Measurements from ENCODE around the gene NFIA. TPM values are rescaled to one million over a fixed set of nuclear protein-coding genes. Genes with fewer than 3 reads are reported as not detected.

Gene NFIA
- total and polyA plus RNA-seq, 7 donors = 4.0 to 42.7 (median 30.6) TPM

- H3K27me3 ChIP-seq (ENCODE audit: insufficient read depth in 3 of 3, low read length in 2 of 3) = no peaks in the 10 kb centered on the region
- 73 to 100% (median 79%) methylated on average over 1 of the region's 1 CpG for WGBS, 3 donors
- intact Hi-C loops (cut with DNase I) = no loop called here
- TF ChIP-seq, protein P1, sequence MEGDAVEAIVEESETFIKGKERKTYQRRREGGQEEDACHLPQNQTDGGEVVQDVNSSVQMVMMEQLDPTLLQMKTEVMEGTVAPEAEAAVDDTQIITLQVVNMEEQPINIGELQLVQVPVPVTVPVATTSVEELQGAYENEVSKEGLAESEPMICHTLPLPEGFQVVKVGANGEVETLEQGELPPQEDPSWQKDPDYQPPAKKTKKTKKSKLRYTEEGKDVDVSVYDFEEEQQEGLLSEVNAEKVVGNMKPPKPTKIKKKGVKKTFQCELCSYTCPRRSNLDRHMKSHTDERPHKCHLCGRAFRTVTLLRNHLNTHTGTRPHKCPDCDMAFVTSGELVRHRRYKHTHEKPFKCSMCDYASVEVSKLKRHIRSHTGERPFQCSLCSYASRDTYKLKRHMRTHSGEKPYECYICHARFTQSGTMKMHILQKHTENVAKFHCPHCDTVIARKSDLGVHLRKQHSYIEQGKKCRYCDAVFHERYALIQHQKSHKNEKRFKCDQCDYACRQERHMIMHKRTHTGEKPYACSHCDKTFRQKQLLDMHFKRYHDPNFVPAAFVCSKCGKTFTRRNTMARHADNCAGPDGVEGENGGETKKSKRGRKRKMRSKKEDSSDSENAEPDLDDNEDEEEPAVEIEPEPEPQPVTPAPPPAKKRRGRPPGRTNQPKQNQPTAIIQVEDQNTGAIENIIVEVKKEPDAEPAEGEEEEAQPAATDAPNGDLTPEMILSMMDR (IDR thresholded peaks at IDR 0.05) = no peak
- DNase-seq (no peak), ATAC-seq (no peak)
- no peaks in the 10 kb centered on the region for H3K36me3 ChIP-seq (ENCODE audit: insufficient read depth in 1 of 2, low read depth in 1 of 2)
- no peaks in the 10 kb centered on the region for H3K9me3 ChIP-seq
- H3K4me3 ChIP-seq = no peak overlapping the region
- no peak overlapping the region for H3K27ac ChIP-seq
- peaks cover 60% of the 10 kb centered on the region for H3K4me1 ChIP-seq
Measured at GRCh38 chr1:61167309-61167708, 84.9 kb downstream of the NFIA start.

- intact Hi-C loops (cut with DNase I) = no loop called here
- TF ChIP-seq, protein P1 (IDR thresholded peaks at IDR 0.05) = no peak
- Histone ChIP-seq H3K36me3 (ENCODE audit: insufficient read depth in 1 of 2, low read depth in 1 of 2) (no peaks in the 10 kb centered on the region), H3K4me1 (peaks cover 63% of the 10 kb centered on the region), H3K27ac (no peak overlapping the region), H3K9me3 (no peaks in the 10 kb centered on the region), H3K27me3 (ENCODE audit: insufficient read depth in 3 of 3, low read length in 2 of 3) (no peaks in the 10 kb centered on the region), H3K4me3 (no peak overlapping the region)
- no peak for DNase-seq
- no peak for ATAC-seq
Measured at GRCh38 chr1:61169045-61169444, 86.7 kb downstream of the NFIA start.

DNA sequence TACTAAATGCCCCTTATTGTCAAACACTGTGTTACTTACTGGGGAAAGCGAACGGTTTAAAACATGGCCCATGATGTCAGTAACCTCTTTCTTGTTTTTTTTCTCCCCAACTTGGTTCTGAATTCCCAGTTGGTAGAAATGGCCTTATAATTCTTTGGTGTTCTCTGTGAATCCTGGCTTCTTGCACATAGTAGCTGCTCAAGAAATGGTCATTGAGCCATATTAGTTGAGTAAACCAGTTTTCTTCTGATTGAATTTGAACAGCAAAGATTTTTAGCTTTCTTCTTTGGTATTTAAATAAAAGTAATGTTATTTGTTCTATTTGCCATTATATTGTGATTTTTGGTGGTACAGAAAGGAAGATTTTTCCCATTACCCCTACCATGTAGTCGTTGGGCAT lies 87.3 kb downstream of the NFIA start:
- no peak overlapping the region for H3K4me3 ChIP-seq
- peaks cover 69% of the 10 kb centered on the region for H3K4me1 ChIP-seq
- no peaks in the 10 kb centered on the region for H3K36me3 ChIP-seq (ENCODE audit: insufficient read depth in 1 of 2, low read depth in 1 of 2)
- WGBS, 3 donors = 90 to 98% (median 93%) methylated on average over 3 of the region's 3 CpGs
- intact Hi-C loops (cut with DNase I) = no loop called here
- DNase-seq = no peak
- H3K9me3 ChIP-seq = no peaks in the 10 kb centered on the region
- peak overlapping the region; percentile 53 for H3K27ac ChIP-seq
- H3K27me3 ChIP-seq (ENCODE audit: insufficient read depth in 3 of 3, low read length in 2 of 3) = no peaks in the 10 kb centered on the region
- TF ChIP-seq, protein P1 (IDR thresholded peaks at IDR 0.05) = no peak
- no peak for ATAC-seq

DNA sequence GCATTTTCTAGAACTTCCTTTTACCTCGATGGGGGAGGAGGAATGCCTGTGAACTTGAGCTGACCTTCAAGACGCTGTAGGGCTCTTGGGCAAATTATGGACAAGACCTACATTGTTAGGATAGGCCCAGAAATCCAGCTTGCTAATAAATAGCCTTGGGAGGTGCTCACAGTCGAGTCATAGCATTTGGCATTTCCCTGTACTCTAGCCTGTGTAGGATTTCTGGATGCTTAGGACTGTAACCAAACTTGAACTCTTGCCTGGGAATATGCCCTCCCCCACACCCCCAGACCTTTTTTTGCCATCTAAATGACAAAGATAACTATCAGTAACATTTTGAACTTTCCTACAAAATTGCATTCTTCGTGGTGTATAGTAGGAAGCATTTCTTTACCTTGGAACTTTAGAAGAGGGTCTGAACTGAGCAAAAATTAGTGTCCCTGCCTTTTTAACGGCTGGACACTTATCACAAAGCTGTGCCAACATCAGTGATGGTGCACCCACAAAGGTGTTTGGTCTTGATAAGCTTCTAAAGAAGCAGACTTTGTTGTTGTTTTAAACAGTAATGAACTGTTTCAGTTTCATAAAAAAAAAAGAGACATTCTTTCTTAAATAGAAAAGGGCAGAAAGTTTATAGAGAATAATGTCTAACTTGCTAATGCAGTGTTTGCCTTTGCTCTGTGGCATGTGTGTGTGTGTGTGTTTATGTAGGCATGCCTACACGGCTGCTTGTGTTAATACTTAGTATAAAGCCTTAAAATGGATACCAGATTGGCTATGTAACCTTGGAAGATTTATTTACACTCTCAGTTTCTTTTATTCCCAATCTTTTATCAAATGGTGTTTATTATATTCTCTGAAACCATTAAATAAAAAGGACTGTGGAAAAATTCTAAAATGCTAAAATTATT lies 88.2 kb downstream of the NFIA start:
- intact Hi-C loops (cut with DNase I) = no loop called here
- Histone ChIP-seq H3K36me3 (ENCODE audit: insufficient read depth in 1 of 2, low read depth in 1 of 2) (no peaks in the 10 kb centered on the region), H3K4me3 (no peak overlapping the region), H3K4me1 (peaks cover 70% of the 10 kb centered on the region), H3K9me3 (no peaks in the 10 kb centered on the region), H3K27me3 (ENCODE audit: insufficient read depth in 3 of 3, low read length in 2 of 3) (no peaks in the 10 kb centered on the region), H3K27ac (peak overlapping the region; percentile 53)
- ATAC-seq = peak in 3 of 4 donors; percentile 46 to 56 (median 52)
- WGBS, 3 donors = 20 to 35% (median 23%) methylated on average over 6 of the region's 6 CpGs
- TF ChIP-seq, protein P1 (IDR thresholded peaks at IDR 0.05) = no peak
- no peak for DNase-seq

All from psoas muscle (tissue), 8 donors.